ENCODE results near the gene RDH8. TPM values are rescaled to one million over a fixed set of nuclear protein-coding genes. Genes with fewer than 3 reads are reported as not detected.

Gene RDH8
- not detected in 2 replicates for total RNA-seq

GRCh38 chr19:10013316-10013715, at the start of gene RDH8:
RDH8 (plus strand) TSS chr19:10013483; CDS start chr19:10013498, 15 bp downstream.

GRCh38 chr19:10010247-10010691, 3.0 kb upstream of the RDH8 start, which contains the start of gene COL5A3:
COL5A3 (minus strand) TSS chr19:10010504; CDS start chr19:10010385, 119 bp downstream.

Small RNAs within 50 kb of the gene (small RNA-seq; reads per million reads assigned to genes)
- gene MIR5589 = not detected

Other genes with a start within 250 kb of the RDH8 start
- 14.4 and 23.6 TPM in 2 replicates for gene ZNF846, start 244.7 kb upstream of the RDH8 start, total RNA-seq
- gene FBXL12, start 194.4 kb upstream of the RDH8 start, total RNA-seq = 16.6 and 17.6 TPM in 2 replicates
- 143 and 239 TPM in 2 replicates for gene UBL5, start 185.6 kb upstream of the RDH8 start, total RNA-seq
- gene PIN1, start 178.2 kb upstream of the RDH8 start, total RNA-seq = 40.4 and 46.2 TPM in 2 replicates
- gene OLFM2, start 77.0 kb upstream of the RDH8 start, total RNA-seq = 2.5 and 4.0 TPM in 2 replicates
- 17.2 and 21.8 TPM in 2 replicates for gene COL5A3, start 3.0 kb upstream of the RDH8 start, total RNA-seq
- 22.0 and 24.5 TPM in 2 replicates for gene SHFL, start 72.8 kb downstream of the RDH8 start, total RNA-seq
- 0.11 and 0.39 TPM in 2 replicates for gene ANGPTL6, start 89.2 kb downstream of the RDH8 start, total RNA-seq
- 18.2 and 24.6 TPM in 2 replicates for gene PPAN, start 92.9 kb downstream of the RDH8 start, total RNA-seq
- gene P2RY11, start 98.2 kb downstream of the RDH8 start, total RNA-seq = 1.0 and 1.4 TPM in 2 replicates
- 162 and 231 TPM in 2 replicates for gene EIF3G, start 106.4 kb downstream of the RDH8 start, total RNA-seq
- gene DNMT1, start 181.5 kb downstream of the RDH8 start, total RNA-seq = 43.0 and 48.3 TPM in 2 replicates
- gene S1PR2, start 217.8 kb downstream of the RDH8 start, total RNA-seq = 15.5 and 17.2 TPM in 2 replicates
- gene MRPL4, start 238.7 kb downstream of the RDH8 start, total RNA-seq = 25.6 and 30.3 TPM in 2 replicates